SHP77 (cell line): ENCODE data around the gene NUDT3.
"Not testable (repeated sequence)": the region's sequence is repeated elsewhere in the genome, so short reads cannot be mapped to it uniquely, and the experiment has no call there.

Experiments used
- DNase-seq, 2 experiments: peaks; one replicate each; lab custom pipeline; 2025; lab: John Stamatoyannopoulos, UW

The NUDT3 gene

DNA sequence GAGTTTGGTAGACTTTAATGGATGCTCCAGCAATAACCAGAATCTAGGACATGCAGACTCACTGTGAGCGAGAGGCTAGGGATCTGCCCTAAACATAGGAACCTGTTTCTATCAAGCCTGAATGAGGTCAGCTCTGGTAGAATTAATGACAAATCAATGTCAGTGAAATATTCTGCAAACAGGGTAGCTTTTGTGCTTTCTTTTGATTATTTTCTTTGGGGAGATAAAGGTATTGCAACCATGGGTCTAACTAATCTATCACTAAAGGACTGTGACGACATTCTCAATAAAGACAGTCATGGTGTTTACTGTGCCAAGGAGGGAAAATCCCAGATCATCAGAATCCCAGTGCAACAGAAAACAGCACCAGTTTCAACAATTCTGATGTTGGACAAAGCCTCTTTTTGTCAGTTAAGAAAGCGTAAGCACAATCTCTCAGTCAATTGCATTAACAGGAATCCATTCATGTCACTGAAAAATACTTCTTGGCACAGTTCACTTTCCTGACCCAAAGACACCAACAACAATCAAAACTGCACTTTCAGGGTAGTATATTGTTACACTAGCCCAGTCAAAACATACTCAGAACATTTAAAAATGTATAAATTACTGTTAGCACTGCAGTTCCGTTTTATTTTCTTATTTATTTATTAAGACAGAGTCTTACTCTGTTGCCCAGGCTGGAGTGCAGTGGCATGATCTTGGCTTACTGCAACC lies 106.9 kb downstream of the NUDT3 start:
- DNase-seq = no peak

DNA sequence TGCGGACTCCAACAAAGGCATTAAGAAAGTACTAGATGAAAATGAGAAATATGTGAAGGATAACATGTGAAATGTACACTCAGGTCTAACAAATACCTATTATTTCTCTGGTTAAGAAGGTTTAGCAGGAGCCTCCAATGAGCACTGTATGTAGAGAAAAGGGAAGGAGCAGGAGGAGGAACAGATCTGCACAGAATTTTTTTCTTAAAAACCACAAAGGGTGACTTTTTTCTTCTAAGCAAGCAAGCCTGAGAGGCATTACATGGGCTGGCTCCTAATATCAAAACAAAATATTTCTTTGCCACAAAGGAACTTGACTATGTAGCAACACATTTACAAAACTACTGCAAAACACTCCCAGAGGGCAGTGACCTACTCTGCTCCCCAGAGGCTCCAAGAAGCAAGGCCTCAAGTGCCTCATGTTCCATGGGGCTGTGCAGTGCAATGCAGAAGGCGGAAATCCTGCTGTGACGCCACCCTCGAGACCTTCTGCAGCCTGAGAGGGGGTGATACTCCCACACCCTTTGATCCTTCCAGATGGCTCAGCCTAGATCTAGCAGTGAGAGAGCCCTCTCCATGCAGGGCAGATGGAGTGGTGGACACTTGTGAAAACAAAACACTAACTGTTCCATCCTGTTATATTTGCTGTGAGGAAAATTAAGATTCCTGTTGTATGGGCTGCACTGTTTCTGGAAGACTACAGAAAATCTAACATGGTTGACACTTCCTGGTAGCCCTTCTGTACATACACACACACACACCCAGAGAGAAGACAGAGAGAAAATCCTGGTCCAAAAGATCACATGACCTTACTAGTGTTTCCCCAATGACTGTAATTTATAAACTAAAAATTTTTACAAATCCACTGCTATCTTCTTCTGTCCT lies 107.7 kb downstream of the NUDT3 start:
- DNase-seq = no peak

DNA sequence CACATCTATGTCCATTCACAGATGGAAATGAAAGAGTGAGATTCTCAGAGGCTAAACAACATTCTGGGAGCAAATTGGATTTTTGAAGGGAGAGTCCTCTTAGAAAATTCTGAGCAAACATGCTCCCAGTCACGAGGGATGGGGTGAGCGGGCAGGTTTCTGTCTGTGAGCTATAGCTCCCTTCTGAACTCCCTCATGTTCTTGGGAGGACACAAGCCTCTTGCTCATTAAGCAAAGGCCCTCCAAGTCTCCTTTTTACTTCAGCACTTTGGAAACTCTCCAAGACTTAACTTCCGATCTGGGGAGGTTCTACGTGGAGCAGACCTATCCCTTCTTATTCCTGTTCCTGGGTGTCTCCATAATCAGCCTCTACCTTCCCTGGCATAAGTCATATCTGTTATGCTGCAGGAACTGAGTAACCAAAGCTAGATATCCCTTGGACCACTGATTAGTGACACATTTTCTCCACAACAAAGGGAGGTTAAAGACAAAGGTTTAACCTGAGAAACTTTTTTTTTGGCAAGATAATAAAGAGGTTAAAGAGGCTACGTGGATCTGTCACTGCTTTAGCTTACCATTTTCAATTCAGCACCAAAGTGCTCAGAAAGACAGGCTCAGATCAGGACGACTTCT lies 110.7 kb downstream of the NUDT3 start:
- DNase-seq = no peak

DNA sequence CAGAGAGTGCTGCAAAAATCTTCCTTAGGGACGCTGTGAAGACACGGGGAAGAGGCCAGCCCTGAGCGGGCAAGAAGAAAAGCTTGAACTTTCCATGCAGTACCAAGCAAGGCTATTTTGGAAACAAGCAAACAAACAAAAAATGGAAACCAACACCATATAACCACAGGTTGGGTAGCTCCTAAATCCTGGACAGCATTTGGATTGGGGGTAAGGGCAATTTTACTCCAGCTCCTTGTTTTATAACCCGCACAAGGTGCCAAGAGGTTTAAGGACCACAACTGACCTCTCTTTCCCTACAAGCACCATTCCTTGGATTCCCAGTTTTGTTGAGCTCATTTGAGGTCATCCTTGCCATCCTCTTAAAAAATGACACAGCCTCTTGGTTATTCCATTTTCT lies 112.3 kb downstream of the NUDT3 start:
- DNase-seq = no peak

DNA sequence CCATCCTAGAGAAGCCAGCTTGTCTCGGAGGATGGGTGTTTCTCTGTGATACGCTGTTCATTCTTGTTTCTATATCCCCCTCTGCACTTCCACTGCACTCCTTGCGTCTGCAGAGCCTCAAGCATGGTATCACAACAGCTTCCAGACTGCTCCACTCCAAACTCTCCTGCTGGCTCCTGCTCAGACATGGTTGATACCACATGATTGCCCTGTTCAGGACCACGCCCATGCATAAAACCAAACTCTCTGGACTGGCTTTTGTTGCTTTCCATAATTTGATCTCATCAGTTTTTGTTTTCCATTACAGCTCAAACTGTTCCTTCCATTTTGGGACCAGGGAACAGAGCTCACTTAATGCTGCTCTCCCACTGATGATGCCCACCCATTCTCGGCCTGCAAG lies 113.6 kb downstream of the NUDT3 start:
- DNase-seq = no peak

DNA sequence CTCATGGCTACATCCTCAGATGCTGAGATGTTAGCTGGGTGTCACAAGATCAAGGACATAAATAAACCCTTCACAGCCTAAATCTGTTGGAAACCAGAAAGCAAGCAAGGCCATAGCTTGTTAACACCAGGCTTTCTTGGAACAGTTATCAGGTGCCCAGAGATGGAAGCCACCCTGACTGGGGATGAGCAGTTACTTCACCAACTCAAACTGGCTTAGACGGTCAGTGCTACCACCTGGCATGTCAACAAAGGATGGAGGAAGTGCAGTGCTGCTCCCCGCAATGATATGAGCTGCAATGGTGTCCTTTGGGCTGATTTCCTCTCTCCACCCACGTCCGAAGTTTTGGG lies 114.7 kb downstream of the NUDT3 start:
- DNase-seq = no peak

DNA sequence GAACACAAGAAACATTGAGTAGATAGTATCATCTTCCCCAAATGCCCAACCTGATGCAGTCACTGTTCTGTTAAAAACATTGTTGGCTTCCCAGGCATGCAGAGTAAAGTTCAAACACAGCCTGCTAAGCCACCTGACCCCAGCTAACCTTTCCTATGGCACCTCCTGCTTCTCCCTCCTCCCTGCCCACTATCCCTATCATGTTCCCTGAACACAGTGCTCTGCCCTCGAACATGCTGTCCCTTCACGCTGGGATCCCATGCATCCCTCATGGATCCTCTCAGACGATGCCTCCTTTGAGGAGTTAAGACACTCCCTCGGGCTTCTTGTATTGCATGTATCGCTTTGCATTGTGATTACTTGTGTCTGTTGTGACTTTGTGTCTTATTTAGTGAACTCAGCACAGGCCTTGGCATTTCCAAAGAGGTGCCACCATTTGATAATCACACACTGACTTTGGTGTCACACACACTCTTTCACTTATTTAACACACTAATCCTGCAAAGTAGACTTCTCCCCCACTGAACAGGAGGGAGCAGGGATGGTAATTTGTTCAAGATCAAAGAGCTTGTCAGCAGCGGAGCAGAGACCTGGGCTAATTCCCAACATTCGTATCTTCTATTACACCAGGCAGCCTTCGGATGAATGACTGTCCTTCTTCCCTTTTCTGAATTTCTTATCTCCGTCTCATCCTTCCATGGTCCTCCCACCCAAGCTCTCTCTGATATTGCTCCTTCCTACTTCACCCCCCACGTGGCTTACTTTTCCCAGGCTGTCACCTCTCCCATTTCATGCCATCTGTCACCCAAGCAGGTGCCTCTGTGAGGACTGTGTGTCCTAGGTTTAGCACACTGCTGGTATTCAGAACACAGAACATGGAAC lies 115.3 kb downstream of the NUDT3 start:
- DNase-seq = no peak

DNA sequence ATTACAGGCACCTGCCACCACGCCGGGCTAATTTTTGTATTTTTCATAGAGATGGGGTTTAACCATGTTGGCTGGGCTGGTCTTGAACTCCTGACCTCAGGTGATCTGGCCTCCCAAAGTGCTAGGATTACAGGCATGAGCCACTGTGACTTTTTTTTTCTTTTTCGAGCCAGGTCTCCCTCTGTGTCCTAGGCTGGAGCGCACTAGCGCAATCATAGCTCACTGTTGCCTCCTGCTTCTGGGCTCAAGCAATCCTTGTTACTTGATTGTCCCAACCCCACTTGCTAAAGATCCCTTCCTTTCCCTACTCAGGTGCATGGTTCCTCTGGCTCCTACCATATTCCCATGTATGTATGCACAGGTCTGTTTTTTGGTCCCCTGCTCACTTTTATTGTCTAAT lies 116.3 kb downstream of the NUDT3 start:
- no peak for DNase-seq

DNA sequence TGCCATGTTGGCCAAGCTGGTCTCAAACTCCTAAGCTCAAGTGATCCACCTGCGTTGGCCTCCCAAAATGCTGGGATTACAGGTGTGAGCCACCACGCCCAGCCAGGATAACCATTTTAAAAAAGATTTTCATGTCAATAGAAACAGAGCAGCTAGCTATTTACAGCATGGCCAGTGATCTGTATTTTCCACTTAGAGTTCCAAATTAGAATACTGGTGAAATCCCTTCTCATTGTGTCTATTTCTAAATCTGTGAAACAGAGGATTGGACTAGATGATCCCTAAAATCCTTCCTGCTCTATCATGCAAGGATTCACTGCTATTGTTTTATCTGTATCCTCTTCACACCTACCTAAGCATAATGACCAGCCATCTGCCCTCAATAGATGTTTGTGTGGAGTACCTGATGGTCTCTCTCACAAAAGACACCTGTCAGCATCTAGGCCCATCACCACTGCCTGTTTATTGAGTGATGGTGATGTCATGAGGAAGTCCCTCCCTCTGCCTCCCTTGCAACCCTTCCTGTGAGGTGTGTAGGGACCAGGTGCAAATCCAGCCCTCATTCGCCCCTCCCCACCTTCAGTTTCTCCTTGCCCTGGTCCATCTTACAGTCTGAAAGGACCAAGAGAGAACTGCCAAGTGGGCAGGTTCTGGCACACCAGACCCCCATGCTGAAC lies 117.2 kb downstream of the NUDT3 start:
- no peak for DNase-seq

DNA sequence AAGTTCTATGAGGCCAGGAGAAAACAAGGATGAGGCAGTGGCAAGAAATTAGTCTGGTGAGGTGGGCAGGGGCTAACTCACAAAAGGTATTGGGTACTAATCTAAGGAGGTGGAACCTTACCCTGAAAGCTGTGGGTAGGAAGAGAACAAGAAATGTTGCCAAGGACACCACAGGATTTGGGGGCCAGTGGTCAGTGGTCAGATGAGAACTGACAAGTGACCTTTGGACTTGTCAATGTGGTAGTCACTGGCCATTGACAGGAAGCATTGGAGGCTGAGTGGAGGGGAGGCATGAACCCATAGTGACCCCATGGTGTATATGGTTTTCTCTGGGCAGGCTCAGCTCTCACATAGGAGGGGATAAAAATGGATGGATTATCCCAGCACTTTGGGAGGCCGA lies 118.3 kb downstream of the NUDT3 start:
- DNase-seq = no peak

- DNase-seq = no peak
Measured at GRCh38 chr6:34273242-34273805, 119.1 kb downstream of the NUDT3 start.

DNA sequence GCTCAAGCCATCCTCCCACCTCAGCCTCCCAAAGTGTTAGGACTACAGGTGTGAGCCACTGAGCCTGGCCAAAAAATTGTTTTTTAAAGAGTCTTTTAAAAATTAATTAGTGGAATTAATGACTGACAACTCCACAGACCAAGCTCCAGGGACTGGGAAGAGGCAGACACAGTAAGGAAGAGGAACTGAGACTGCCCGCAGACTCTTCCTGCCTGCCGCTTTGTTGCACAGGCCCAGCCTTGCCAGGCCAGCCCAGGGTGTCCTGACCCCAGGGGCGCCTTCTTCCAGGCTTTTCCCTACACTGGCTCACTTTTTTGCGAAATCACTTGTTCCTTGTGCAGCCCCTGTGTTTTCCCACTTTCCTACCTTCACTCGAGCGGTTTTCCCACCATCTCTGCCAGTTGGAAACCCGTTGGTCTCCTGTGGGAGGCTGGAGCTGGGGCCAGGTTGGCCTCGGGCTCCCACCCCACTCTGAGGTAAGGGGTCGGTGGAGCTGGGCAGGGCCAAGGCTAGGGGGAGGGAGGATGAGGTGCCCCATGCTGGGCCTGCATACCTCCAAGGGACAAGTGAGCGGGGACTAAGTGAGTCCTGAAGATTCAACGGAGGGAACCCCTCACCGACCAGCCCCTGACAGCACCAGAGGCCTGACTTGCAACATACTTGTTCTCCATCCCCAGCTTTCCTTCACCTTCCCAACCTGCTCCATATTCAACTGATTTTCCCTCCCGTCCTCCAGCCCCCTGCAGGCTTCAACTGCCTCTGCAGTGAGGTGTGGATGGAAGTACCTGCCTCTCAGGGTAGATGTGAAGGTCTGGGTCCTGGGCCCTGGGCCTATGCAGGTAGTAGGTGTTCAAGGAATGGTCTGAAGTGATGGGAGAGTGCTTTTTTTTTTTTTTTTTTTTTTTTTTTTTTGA lies 120.2 kb downstream of the NUDT3 start:
- DNase-seq = no peak

GRCh38 chr6:34269658-34270341 lies 122.7 kb downstream of the NUDT3 start:
- DNase-seq = not testable (repeated sequence)

GRCh38 chr6:34269132-34269531 lies 123.3 kb downstream of the NUDT3 start:
- not testable (repeated sequence) for DNase-seq

DNA sequence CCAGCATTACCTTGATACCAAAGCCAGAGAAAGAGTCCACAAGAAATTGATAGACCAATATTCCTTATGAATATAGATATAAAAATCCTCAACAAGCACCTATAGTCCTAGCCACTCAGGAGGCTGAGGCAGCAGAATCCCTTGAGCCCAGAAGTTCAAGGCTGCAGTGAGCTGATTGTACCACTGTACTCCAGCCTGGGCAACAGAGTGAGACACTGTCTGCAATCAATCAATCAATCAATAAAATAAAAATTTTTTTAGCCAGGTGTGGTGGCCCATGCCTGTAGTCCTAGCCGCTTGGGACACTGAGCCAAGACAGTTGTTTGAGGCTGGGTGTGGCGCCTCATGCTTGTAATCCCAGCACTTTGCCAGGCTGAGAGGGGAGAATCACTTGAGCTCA lies 124.7 kb downstream of the NUDT3 start:
- DNase-seq = no peak

- not testable (repeated sequence) for DNase-seq
Measured at GRCh38 chr6:34263484-34263883, 129.0 kb downstream of the NUDT3 start.

DNA sequence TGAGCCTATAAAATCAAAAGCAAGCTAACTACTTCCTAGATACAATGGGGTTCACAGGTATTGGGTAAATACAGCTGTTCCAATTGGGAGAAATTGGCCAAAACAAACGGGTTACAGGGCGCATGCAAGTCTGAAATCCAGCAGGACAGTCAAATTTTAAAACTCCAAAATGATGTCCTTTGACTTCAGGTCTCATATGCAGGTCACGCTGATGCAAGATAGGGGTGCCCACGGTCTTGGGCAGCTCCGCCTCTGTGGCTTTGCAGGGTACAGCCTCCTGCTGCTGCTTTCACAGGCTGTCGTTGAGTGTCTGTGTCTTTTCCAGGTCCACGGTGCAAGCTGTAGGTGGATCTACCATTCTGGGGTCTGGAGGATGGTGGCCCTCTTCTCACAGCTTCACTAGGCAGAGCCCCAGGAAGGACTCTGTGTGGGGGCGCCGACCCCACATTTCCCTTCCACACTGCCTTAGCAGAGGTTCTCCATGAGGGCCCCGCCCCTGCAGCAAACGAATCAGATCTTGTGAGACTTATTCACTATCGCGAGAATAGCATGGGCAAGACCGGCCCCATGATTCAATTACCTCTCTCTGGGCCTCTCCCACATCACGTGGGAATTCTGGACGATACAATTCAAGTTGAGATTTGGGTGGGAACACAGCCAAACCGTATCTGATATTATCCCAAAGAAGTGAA lies 131.7 kb downstream of the NUDT3 start:
- no peak for DNase-seq

- DNase-seq = no peak
Measured at GRCh38 chr6:34259529-34260069, 132.9 kb downstream of the NUDT3 start.
